HEK293 (cell line): Measurements from ENCODE around the gene TMF1.

Source experiments
- CTCF ChIA-PET: fragments of 350-600 bp; formaldehyde crosslinking; extraction: SDS; loops from one replicate; lab custom pipeline; 2021; ENCODE audit warnings: antibody characterized with exemption; lab: Yijun Ruan, JAX
- POLR2A ChIA-PET: fragments of 300-600 bp; formaldehyde crosslinking; extraction: SDS; loops from one replicate; lab custom pipeline; 2020; ENCODE audit warnings: antibody characterized with exemption, inconsistent platforms; lab: Yijun Ruan, JAX
- H3K27ac ChIP-seq: fragments of 200-500 bp; sonication (Bioruptor generic); 2 replicates; pipeline ENCODE4 v1.5.1; 2014; ENCODE audit warnings: low read depth, low read length, control low read depth, inconsistent platforms; ENCODE audit errors: extremely low read depth
- H3K36me3 ChIP-seq, 2 experiments: fragments of 200-500 bp in 1 of 2; sonication (Bioruptor generic) in 1 of 2; 1 replicate in 1 of 2; 2 replicates in 1 of 2; pipeline ENCODE4 v1.5.1; 2014 to 2017; ENCODE audit warnings: inconsistent platforms in 2 of 2, low read length in 2 of 2; ENCODE audit not compliant: control insufficient read depth in 2 of 2, insufficient read depth in 1 of 2
- H3K4me1 ChIP-seq: fragments of 200-500 bp; sonication (Bioruptor generic); 2 replicates; pipeline ENCODE4 v1.5.1; 2014; ENCODE audit warnings: mild to moderate bottlenecking, low read length, inconsistent platforms; ENCODE audit not compliant: control insufficient read depth, insufficient read depth
- H3K4me3 ChIP-seq: 2 replicates; pipeline ENCODE4 v1.5.1; 2011; ENCODE audit warnings: low read depth, mild to moderate bottlenecking, control low read depth, low read length, moderate library complexity
- H3K9me3 ChIP-seq: fragments of 200-500 bp; sonication (Bioruptor generic); 2 replicates; pipeline ENCODE4 v1.5.1; 2014; ENCODE audit warnings: low read depth, low read length, inconsistent platforms; ENCODE audit not compliant: control insufficient read depth, insufficient read depth
- FEZF1 ChIP-seq: fragments of 450-650 bp; formaldehyde crosslinking; IDR thresholded peaks from 2 replicates; pipeline ENCODE4 v1.5.1; 2016; ENCODE audit warnings: missing biosample characterization, missing genetic modification characterization
- GLIS2 ChIP-seq: fragments of 450-650 bp; formaldehyde crosslinking; IDR thresholded peaks from 2 replicates; pipeline ENCODE4 v1.5.1; 2016; ENCODE audit warnings: missing biosample characterization, missing genetic modification characterization
- TCF7L2 ChIP-seq: IDR thresholded peaks from 2 replicates; pipeline ENCODE4 v1.6.1; 2011; ENCODE audit warnings: low read depth, mild to moderate bottlenecking, inconsistent platforms, low read length, moderate library complexity, borderline replicate concordance
- YY1 ChIP-seq: fragments of 450-650 bp; formaldehyde crosslinking; IDR thresholded peaks from 2 replicates; pipeline ENCODE4 v1.5.1; 2018; ENCODE audit warnings: missing biosample characterization, missing genetic modification characterization
- ZBTB17 ChIP-seq: fragments of 450-650 bp; formaldehyde crosslinking; IDR thresholded peaks from 2 replicates; pipeline ENCODE4 v1.5.1; 2016; ENCODE audit warnings: missing biosample characterization, missing genetic modification characterization
- ZBTB20 ChIP-seq: fragments of 450-650 bp; formaldehyde crosslinking; IDR thresholded peaks from 2 replicates; pipeline ENCODE4 v1.5.1; 2016; ENCODE audit warnings: missing biosample characterization, missing genetic modification characterization
- ZBTB8A ChIP-seq: fragments of 450-650 bp; formaldehyde crosslinking; IDR thresholded peaks from 2 replicates; pipeline ENCODE4 v1.5.1; 2016; ENCODE audit warnings: missing biosample characterization, missing genetic modification characterization
- ZFP69B ChIP-seq: fragments of 450-650 bp; formaldehyde crosslinking; IDR thresholded peaks from 2 replicates; pipeline ENCODE4 v1.5.1; 2016; ENCODE audit warnings: missing biosample characterization, missing genetic modification characterization
- ZNF335 ChIP-seq: fragments of 450-650 bp; formaldehyde crosslinking; conservative IDR thresholded peaks from 2 replicates; pipeline ENCODE4 v1.5.1; 2016; ENCODE audit warnings: missing biosample characterization, missing genetic modification characterization
- ZNF341 ChIP-seq: fragments of 450-650 bp; formaldehyde crosslinking; IDR thresholded peaks from 2 replicates; pipeline ENCODE4; 2016; ENCODE audit warnings: low read depth, missing biosample characterization, missing genetic modification characterization
- ZNF394 ChIP-seq: fragments of 450-650 bp; formaldehyde crosslinking; IDR thresholded peaks from 2 replicates; pipeline ENCODE4 v1.5.1; 2016; ENCODE audit warnings: missing biosample characterization, missing genetic modification characterization, mild to moderate bottlenecking, moderate library complexity, borderline replicate concordance
- ZXDB ChIP-seq: fragments of 450-650 bp; formaldehyde crosslinking; IDR thresholded peaks from 2 replicates; pipeline ENCODE4 v1.5.1; 2016; ENCODE audit warnings: missing biosample characterization, missing genetic modification characterization
- TF ChIP-seq, protein P1 (sequence below): sonication (generic); formaldehyde crosslinking; IDR thresholded peaks from 2 replicates; pipeline ENCODE4 v1.8.1; 2022; ENCODE audit warnings: mild to moderate bottlenecking, moderate library complexity, missing genetic modification reagents
- TF ChIP-seq, protein P2 (sequence below): fragments of 450-650 bp; formaldehyde crosslinking; IDR thresholded peaks from 2 replicates; pipeline ENCODE4 v1.5.1; 2016; ENCODE audit warnings: missing biosample characterization, missing genetic modification characterization
- TF ChIP-seq, protein P3 (sequence below): fragments of 450-650 bp; formaldehyde crosslinking; IDR thresholded peaks from 2 replicates; pipeline ENCODE4 v1.5.1; 2016; ENCODE audit warnings: missing biosample characterization, missing genetic modification characterization
- TF ChIP-seq, protein P4 (sequence below): fragments of 450-650 bp; formaldehyde crosslinking; IDR thresholded peaks from 2 replicates; pipeline ENCODE4 v1.5.1; 2016; ENCODE audit warnings: missing biosample characterization, missing genetic modification characterization
- TF ChIP-seq, protein P5 (sequence below): fragments of 450-650 bp; formaldehyde crosslinking; IDR thresholded peaks from 2 replicates; pipeline ENCODE4 v1.5.1; 2016; ENCODE audit warnings: missing biosample characterization, missing genetic modification characterization

TMF1 gene

DNA sequence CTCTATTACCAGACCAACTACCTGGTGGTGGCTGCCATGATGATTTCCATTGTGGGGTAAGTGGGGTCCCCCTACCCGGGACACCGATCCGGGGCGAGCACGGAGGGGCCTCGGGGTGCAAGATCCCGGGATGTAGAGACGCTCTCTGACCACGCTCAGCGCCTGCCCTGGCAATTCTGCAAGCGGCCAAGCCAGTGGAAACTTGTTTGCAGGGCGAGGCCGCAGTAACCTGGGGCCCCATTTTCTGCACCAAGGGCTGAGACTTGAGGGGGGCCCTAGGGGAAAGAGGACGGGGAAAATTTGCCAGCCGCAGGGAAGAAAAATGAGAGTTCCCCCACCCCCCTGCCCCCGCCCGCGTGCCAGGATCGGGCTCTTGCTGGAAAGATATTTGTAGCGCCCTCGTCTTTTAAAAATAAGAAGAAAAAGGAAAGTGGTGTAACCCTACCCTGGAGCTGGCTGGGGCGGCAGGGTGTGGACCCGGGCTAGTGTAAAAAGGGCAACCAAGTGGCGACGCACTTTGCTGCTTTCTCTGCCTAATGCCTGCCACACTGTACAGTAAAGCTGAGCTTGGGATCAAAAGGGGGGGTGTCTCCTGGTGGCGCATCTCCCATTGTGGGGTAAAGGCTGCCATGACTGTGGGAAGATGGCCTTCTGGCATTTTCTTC, 33.2 kb upstream of the TMF1 start:
- ChIA-PET CTCF (no interaction called here), POLR2A (interaction anchor here (0.5 to 1.6 kb wide), 4 partner anchors 9 to 72 kb away, joined by 3 to 5 read pairs (median 3); partner anchors contain the start of gene EOGT)
- Histone ChIP-seq H3K9me3 (no peaks in the 10 kb centered on the region), H3K4me3 (peak overlapping the region; percentile 91), H3K27ac (peak overlapping the region; percentile 79), H3K36me3 (peaks cover 0 to 7% of the 10 kb centered on the region in 2 experiments; a peak in 1 of 3 replicates), H3K4me1 (peaks cover 7% of the 10 kb centered on the region)
- TF ChIP-seq ZNF335 (tag by site-specific recombination) = peak; percentile 9
- peak; percentile 93 for TF ChIP-seq FEZF1
- TF ChIP-seq, protein P1, sequence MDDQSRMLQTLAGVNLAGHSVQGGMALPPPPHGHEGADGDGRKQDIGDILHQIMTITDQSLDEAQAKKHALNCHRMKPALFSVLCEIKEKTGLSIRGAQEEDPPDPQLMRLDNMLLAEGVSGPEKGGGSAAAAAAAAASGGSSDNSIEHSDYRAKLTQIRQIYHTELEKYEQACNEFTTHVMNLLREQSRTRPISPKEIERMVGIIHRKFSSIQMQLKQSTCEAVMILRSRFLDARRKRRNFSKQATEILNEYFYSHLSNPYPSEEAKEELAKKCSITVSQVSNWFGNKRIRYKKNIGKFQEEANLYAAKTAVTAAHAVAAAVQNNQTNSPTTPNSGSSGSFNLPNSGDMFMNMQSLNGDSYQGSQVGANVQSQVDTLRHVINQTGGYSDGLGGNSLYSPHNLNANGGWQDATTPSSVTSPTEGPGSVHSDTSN (CRISPR knock-in tag) = no peak
- TF ChIP-seq, protein P2, sequence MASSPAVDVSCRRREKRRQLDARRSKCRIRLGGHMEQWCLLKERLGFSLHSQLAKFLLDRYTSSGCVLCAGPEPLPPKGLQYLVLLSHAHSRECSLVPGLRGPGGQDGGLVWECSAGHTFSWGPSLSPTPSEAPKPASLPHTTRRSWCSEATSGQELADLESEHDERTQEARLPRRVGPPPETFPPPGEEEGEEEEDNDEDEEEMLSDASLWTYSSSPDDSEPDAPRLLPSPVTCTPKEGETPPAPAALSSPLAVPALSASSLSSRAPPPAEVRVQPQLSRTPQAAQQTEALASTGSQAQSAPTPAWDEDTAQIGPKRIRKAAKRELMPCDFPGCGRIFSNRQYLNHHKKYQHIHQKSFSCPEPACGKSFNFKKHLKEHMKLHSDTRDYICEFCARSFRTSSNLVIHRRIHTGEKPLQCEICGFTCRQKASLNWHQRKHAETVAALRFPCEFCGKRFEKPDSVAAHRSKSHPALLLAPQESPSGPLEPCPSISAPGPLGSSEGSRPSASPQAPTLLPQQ (tag by site-specific recombination) = peak; percentile 97
- 0 out of 2 replicates have a peak, but pooled peaks have one; percentile 26 for TF ChIP-seq GLIS2 (tag by site-specific recombination)
- no peak for TF ChIP-seq TCF7L2
- TF ChIP-seq, protein P3, sequence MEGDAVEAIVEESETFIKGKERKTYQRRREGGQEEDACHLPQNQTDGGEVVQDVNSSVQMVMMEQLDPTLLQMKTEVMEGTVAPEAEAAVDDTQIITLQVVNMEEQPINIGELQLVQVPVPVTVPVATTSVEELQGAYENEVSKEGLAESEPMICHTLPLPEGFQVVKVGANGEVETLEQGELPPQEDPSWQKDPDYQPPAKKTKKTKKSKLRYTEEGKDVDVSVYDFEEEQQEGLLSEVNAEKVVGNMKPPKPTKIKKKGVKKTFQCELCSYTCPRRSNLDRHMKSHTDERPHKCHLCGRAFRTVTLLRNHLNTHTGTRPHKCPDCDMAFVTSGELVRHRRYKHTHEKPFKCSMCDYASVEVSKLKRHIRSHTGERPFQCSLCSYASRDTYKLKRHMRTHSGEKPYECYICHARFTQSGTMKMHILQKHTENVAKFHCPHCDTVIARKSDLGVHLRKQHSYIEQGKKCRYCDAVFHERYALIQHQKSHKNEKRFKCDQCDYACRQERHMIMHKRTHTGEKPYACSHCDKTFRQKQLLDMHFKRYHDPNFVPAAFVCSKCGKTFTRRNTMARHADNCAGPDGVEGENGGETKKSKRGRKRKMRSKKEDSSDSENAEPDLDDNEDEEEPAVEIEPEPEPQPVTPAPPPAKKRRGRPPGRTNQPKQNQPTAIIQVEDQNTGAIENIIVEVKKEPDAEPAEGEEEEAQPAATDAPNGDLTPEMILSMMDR (tag by site-specific recombination) = peak; percentile 27; the same call in 1 of the 2 replicates
- TF ChIP-seq ZBTB17 (tag by site-specific recombination) = no peak
- TF ChIP-seq, protein P4, sequence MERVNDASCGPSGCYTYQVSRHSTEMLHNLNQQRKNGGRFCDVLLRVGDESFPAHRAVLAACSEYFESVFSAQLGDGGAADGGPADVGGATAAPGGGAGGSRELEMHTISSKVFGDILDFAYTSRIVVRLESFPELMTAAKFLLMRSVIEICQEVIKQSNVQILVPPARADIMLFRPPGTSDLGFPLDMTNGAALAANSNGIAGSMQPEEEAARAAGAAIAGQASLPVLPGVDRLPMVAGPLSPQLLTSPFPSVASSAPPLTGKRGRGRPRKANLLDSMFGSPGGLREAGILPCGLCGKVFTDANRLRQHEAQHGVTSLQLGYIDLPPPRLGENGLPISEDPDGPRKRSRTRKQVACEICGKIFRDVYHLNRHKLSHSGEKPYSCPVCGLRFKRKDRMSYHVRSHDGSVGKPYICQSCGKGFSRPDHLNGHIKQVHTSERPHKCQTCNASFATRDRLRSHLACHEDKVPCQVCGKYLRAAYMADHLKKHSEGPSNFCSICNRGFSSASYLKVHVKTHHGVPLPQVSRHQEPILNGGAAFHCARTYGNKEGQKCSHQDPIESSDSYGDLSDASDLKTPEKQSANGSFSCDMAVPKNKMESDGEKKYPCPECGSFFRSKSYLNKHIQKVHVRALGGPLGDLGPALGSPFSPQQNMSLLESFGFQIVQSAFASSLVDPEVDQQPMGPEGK (tag by site-specific recombination) = 0 out of 2 replicates have a peak, but pooled peaks have one; percentile 7
- TF ChIP-seq ZBTB20 (tag by site-specific recombination) = peak; percentile 94
- TF ChIP-seq ZXDB = no peak
- 0 out of 2 replicates have a peak, but pooled peaks have one; percentile 39 for TF ChIP-seq ZBTB8A (tag by site-specific recombination)
- peak; percentile 93 for TF ChIP-seq ZFP69B (tag by site-specific recombination)
- TF ChIP-seq YY1 = peak; percentile 44
- TF ChIP-seq ZNF394 (tag by site-specific recombination) = no peak
- no peak for TF ChIP-seq ZNF341 (tag by site-specific recombination)
- TF ChIP-seq, protein P5, sequence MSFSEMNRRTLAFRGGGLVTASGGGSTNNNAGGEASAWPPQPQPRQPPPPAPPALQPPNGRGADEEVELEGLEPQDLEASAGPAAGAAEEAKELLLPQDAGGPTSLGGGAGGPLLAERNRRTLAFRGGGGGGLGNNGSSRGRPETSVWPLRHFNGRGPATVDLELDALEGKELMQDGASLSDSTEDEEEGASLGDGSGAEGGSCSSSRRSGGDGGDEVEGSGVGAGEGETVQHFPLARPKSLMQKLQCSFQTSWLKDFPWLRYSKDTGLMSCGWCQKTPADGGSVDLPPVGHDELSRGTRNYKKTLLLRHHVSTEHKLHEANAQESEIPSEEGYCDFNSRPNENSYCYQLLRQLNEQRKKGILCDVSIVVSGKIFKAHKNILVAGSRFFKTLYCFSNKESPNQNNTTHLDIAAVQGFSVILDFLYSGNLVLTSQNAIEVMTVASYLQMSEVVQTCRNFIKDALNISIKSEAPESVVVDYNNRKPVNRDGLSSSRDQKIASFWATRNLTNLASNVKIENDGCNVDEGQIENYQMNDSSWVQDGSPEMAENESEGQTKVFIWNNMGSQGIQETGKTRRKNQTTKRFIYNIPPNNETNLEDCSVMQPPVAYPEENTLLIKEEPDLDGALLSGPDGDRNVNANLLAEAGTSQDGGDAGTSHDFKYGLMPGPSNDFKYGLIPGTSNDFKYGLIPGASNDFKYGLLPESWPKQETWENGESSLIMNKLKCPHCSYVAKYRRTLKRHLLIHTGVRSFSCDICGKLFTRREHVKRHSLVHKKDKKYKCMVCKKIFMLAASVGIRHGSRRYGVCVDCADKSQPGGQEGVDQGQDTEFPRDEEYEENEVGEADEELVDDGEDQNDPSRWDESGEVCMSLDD (tag by site-specific recombination) = peak; percentile 67
